Measurements from ENCODE around the gene STRIP2.
"Not testable (repeated sequence)": the region's sequence is repeated elsewhere in the genome, so short reads cannot be mapped to it uniquely, and the experiment has no call there.

Gene STRIP2

GRCh38 chr7:129453510-129454248 lies 19.4 kb downstream of the STRIP2 start:
- in situ Hi-C loops (cut with MboI; ENCODE audit: low sequenced_read_pairs): no loop called here

GRCh38 chr7:129454249-129454551 lies 20.0 kb downstream of the STRIP2 start:
- in situ Hi-C loops (cut with MboI; ENCODE audit: low sequenced_read_pairs): no loop called here

GRCh38 chr7:129456421-129456820 lies 22.2 kb downstream of the STRIP2 start:
- in situ Hi-C loops (cut with MboI; ENCODE audit: low sequenced_read_pairs): no loop called here

GRCh38 chr7:129457101-129457500 lies 22.9 kb downstream of the STRIP2 start:
- in situ Hi-C loops (cut with MboI; ENCODE audit: low sequenced_read_pairs): no loop called here

GRCh38 chr7:129458171-129458570 lies 23.9 kb downstream of the STRIP2 start:
- in situ Hi-C loops (cut with MboI; ENCODE audit: low sequenced_read_pairs): no loop called here

GRCh38 chr7:129461809-129462208 lies 27.6 kb downstream of the STRIP2 start:
- in situ Hi-C loops (cut with MboI; ENCODE audit: low sequenced_read_pairs): no loop called here

- in situ Hi-C loops (cut with MboI; ENCODE audit: low sequenced_read_pairs): no loop called here
Measured at GRCh38 chr7:129462420-129462819, 28.2 kb downstream of the STRIP2 start.

GRCh38 chr7:129464194-129464593 lies 30.0 kb downstream of the STRIP2 start:
- in situ Hi-C loops (cut with MboI; ENCODE audit: low sequenced_read_pairs): no loop called here

GRCh38 chr7:129465080-129465479 lies 30.8 kb downstream of the STRIP2 start:
- in situ Hi-C loops (cut with MboI; ENCODE audit: low sequenced_read_pairs): no loop called here

GRCh38 chr7:129466796-129467195 lies 32.6 kb downstream of the STRIP2 start:
- in situ Hi-C loops (cut with MboI; ENCODE audit: low sequenced_read_pairs): no loop called here

GRCh38 chr7:129468087-129468486 lies 33.9 kb downstream of the STRIP2 start:
- in situ Hi-C loops (cut with MboI; ENCODE audit: low sequenced_read_pairs): no loop called here

GRCh38 chr7:129468547-129468946 lies 34.3 kb downstream of the STRIP2 start:
- in situ Hi-C loops (cut with MboI; ENCODE audit: low sequenced_read_pairs): no loop called here

GRCh38 chr7:129469930-129470329 lies 35.7 kb downstream of the STRIP2 start:
- in situ Hi-C loops (cut with MboI; ENCODE audit: low sequenced_read_pairs): loop anchor here (10.0 kb wide), 1 partner anchor 105 kb away; no protein-coding TSS in a partner anchor

GRCh38 chr7:129470411-129470810 lies 36.2 kb downstream of the STRIP2 start:
- in situ Hi-C loops (cut with MboI; ENCODE audit: low sequenced_read_pairs): loop anchor here (10.0 kb wide), 1 partner anchor 106 kb away; no protein-coding TSS in a partner anchor

- in situ Hi-C loops (cut with MboI; ENCODE audit: low sequenced_read_pairs): loop anchor here (10.0 kb wide), 1 partner anchor 107 kb away; no protein-coding TSS in a partner anchor
Measured at GRCh38 chr7:129471402-129471827, 37.2 kb downstream of the STRIP2 start.

GRCh38 chr7:129475931-129476330 lies 41.7 kb downstream of the STRIP2 start:
- in situ Hi-C loops (cut with MboI; ENCODE audit: low sequenced_read_pairs): loop anchor here (10.0 kb wide), 1 partner anchor 111 kb away; no protein-coding TSS in a partner anchor

GRCh38 chr7:129476398-129476797 lies 42.2 kb downstream of the STRIP2 start:
- in situ Hi-C loops (cut with MboI; ENCODE audit: low sequenced_read_pairs): loop anchor here (10.0 kb wide), 1 partner anchor 112 kb away; no protein-coding TSS in a partner anchor

- in situ Hi-C loops (cut with MboI; ENCODE audit: low sequenced_read_pairs): loop anchor here (10.0 kb wide), 1 partner anchor 115 kb away; no protein-coding TSS in a partner anchor
Measured at GRCh38 chr7:129479831-129480230, 45.6 kb downstream of the STRIP2 start.

- in situ Hi-C loops (cut with MboI; ENCODE audit: low sequenced_read_pairs): no loop called here
Measured at GRCh38 chr7:129480674-129481363, 46.6 kb downstream of the STRIP2 start.

GRCh38 chr7:129481376-129481775 lies 47.1 kb downstream of the STRIP2 start:
- in situ Hi-C loops (cut with MboI; ENCODE audit: low sequenced_read_pairs): not testable (repeated sequence)

GRCh38 chr7:129482781-129483180 lies 48.5 kb downstream of the STRIP2 start:
- in situ Hi-C loops (cut with MboI; ENCODE audit: low sequenced_read_pairs): no loop called here

- in situ Hi-C loops (cut with MboI; ENCODE audit: low sequenced_read_pairs): no loop called here
Measured at GRCh38 chr7:129489491-129489890, 55.3 kb downstream of the STRIP2 start.

Measured in HL-60/S4 treated with retinoic acid at 250 ng/mL for 4 days and 3 days (cell line).